GM10266 (cell line): ENCODE data around the gene TAGAP.
"Not testable (repeated sequence)": the region's sequence is repeated elsewhere in the genome, so short reads cannot be mapped to it uniquely, and the experiment has no call there.

Experiments used
- DNase-seq: peaks from one replicate; pipeline ENCODE4 v3.0.0; 2012; ENCODE audit errors: extremely low spot score
- CTCF ChIP-seq: IDR thresholded peaks from 2 replicates; pipeline ENCODE4 v1.5.1; 2012; ENCODE audit warnings: mild to moderate bottlenecking, low read depth; ENCODE audit not compliant: control insufficient read depth, insufficient read depth; ENCODE audit errors: missing control alignments

TAGAP gene

GRCh38 chr6:159038914-159039884 lies 5.6 kb downstream of the TAGAP start:
- DNase-seq: peak; percentile 52
- TF ChIP-seq CTCF: no peak

- not testable (repeated sequence) for DNase-seq
These were observed 6.5 kb downstream of the TAGAP start for GRCh38 chr6:159038318-159038717.

- no peak for TF ChIP-seq CTCF
- no peak for DNase-seq
These were observed 7.0 kb downstream of the TAGAP start for GRCh38 chr6:159037756-159038290.

GRCh38 chr6:159036673-159037072 lies 8.1 kb downstream of the TAGAP start:
- DNase-seq: no peak
- TF ChIP-seq CTCF: no peak

- no peak for TF ChIP-seq CTCF
- DNase-seq: no peak
These were observed 8.9 kb downstream of the TAGAP start for GRCh38 chr6:159035891-159036290.

GRCh38 chr6:159033160-159034049 lies 11.4 kb downstream of the TAGAP start:
- no peak for TF ChIP-seq CTCF
- no peak for DNase-seq

- DNase-seq: no peak
- no peak for TF ChIP-seq CTCF
These were observed 12.9 kb downstream of the TAGAP start for GRCh38 chr6:159031846-159032245.
